BJ (cell line): Measurements from ENCODE around the gene SPSB1. TPM values are rescaled to one million over a fixed set of nuclear protein-coding genes. Genes with fewer than 3 reads are reported as not detected.

Source experiments
- CTCF ChIA-PET: fragments of 350-600 bp; formaldehyde crosslinking; extraction: SDS; loops from one replicate; lab custom pipeline; 2021; ENCODE audit warnings: antibody characterized with exemption, inconsistent platforms; lab: Yijun Ruan, JAX
- POLR2A ChIA-PET: fragments of 300-600 bp; sonication (Branson Sonifier 250); formaldehyde crosslinking; extraction: SDS; loops from one replicate; lab custom pipeline; 2021; ENCODE audit warnings: antibody characterized with exemption; lab: Charles Lee
- DNase-seq: peaks from one replicate; pipeline ENCODE4 v3.0.0-alpha.2; 2011; ENCODE audit warnings: low read depth
- H3K27me3 ChIP-seq: 2 replicates; pipeline ENCODE4 v1.6.0; 2011; ENCODE audit warnings: low read length; ENCODE audit not compliant: control insufficient read depth, insufficient read depth
- H3K36me3 ChIP-seq: 2 replicates; pipeline ENCODE4 v1.5.1; 2011; ENCODE audit warnings: low read length; ENCODE audit not compliant: control insufficient read depth, insufficient read depth
- H3K4me3 ChIP-seq: 2 replicates; pipeline ENCODE4 v1.5.1; 2011; ENCODE audit warnings: low read depth, mild to moderate bottlenecking, control low read depth, low read length
- CTCF ChIP-seq: IDR thresholded peaks from 2 replicates; pipeline ENCODE4 v1.5.1; 2011; ENCODE audit warnings: low read depth, mild to moderate bottlenecking, control low read depth, inconsistent platforms, low read length, moderate library complexity; ENCODE audit not compliant: insufficient read depth
- polyA plus RNA-seq: library from polyadenylated mRNA; depleted of rRNA; stranded (reverse); fragments of >200 nt; gene quantifications from 2 replicates; pipeline ENCODE4 v1.2.3, GENCODE V29; 2011

Gene SPSB1
- polyA plus RNA-seq, 1 experiment = 19.8 TPM

GRCh38 chr1:9245661-9246060 is 47.0 kb upstream of the SPSB1 start:
- Histone ChIP-seq H3K36me3 (peaks cover 15% of the 10 kb centered on the region), H3K27me3 (no peaks in the 10 kb centered on the region), H3K4me3 (no peak overlapping the region)
- TF ChIP-seq CTCF = no peak
- no peak for DNase-seq
- CTCF ChIA-PET = interaction anchor here (1.1 to 1.9 kb wide), 4 partner anchors 11 to 210 kb away, joined by 4 to 8 read pairs (median 5); partner anchors contain the start of gene H6PD
- POLR2A ChIA-PET = no interaction called here

- TF ChIP-seq CTCF = no peak
- Histone ChIP-seq H3K27me3 (no peaks in the 10 kb centered on the region), H3K4me3 (no peak overlapping the region), H3K36me3 (peaks cover 15% of the 10 kb centered on the region)
- no peak for DNase-seq
- CTCF ChIA-PET = interaction anchor here (1.6 to 1.8 kb wide), 2 partner anchors 12 to 21 kb away, joined by 4 to 6 read pairs; partner anchors contain the start of gene H6PD
- POLR2A ChIA-PET = interaction anchor here (0.6 kb wide), 1 partner anchor 75 kb away, joined by 4 read pairs; no protein-coding TSS in a partner anchor
Observed at GRCh38 chr1:9246215-9246614, 46.5 kb upstream of the SPSB1 start.

- CTCF ChIA-PET = interaction anchor here (1.8 kb wide), 1 partner anchor 20 kb away, joined by 6 read pairs; no protein-coding TSS in a partner anchor
Observed at GRCh38 chr1:9246841-9247785, 45.6 kb upstream of the SPSB1 start.

GRCh38 chr1:9247894-9248293 is 44.8 kb upstream of the SPSB1 start:
- H3K36me3 ChIP-seq = peaks cover 13% of the 10 kb centered on the region
- ChIA-PET POLR2A (interaction anchor here (0.5 kb wide), 1 partner anchor 118 kb away, joined by 3 read pairs; no protein-coding TSS in a partner anchor), CTCF (no interaction called here)
- no peak for TF ChIP-seq CTCF
- H3K27me3 ChIP-seq = no peaks in the 10 kb centered on the region
- H3K4me3 ChIP-seq = no peak overlapping the region
- DNase-seq = no peak

More at GRCh38 chr1:9246841-9247785, 45.6 kb upstream of the SPSB1 start:
- DNase-seq = no peak
- POLR2A ChIA-PET = interaction anchor here (0.6 kb wide), 1 partner anchor 74 kb away, joined by 4 read pairs; no protein-coding TSS in a partner anchor
- no peak for TF ChIP-seq CTCF
- Histone ChIP-seq H3K36me3 (peaks cover 15% of the 10 kb centered on the region), H3K27me3 (no peaks in the 10 kb centered on the region), H3K4me3 (no peak overlapping the region)
